Measurements from ENCODE around the gene PTPRG.

GRCh38 chr3:62134061-62134496, 572.7 kb downstream of the PTPRG start:
- TF ChIP-seq CTCF (IDR thresholded peaks at IDR 0.05; ENCODE audit: extremely low read depth in 1 of 2, insufficient read depth in 1 of 2, low read depth in 1 of 2, low read length in 2 of 2) (no peak), FOS (IDR thresholded peaks at IDR 0.05; ENCODE audit: borderline replicate concordance, insufficient read depth, low read length) (peak; percentile 35), POLR2A (IDR thresholded peaks at IDR 0.05; ENCODE audit: low read depth, low read length) (peak; percentile 53), MYC (IDR thresholded peaks at IDR 0.05; ENCODE audit: low read depth, low read length) (no peak), JUN (IDR thresholded peaks at IDR 0.05; ENCODE audit: borderline replicate concordance, insufficient read depth, insufficient read length, low read depth) (no peak), POLR2AphosphoS5 (IDR thresholded peaks at IDR 0.05; ENCODE audit: insufficient read depth, low read depth, low read length) (peak; percentile 86), MAX (IDR thresholded peaks at IDR 0.05; ENCODE audit: insufficient read depth, insufficient read length) (no peak), GATA2 (IDR thresholded peaks at IDR 0.05; ENCODE audit: insufficient read depth, insufficient read length, low read depth, low read length) (peak; percentile 53)
